ENCODE results near the gene TUB. TPM values are rescaled to one million over a fixed set of nuclear protein-coding genes. Genes with fewer than 3 reads are reported as not detected.

The TUB gene
- total and polyA plus RNA-seq, 2 of the 13 experiments (the other 11 are each of a cell fraction or from before 2014, with no cell fraction given) = 4.3 to 5.6 TPM

DNA sequence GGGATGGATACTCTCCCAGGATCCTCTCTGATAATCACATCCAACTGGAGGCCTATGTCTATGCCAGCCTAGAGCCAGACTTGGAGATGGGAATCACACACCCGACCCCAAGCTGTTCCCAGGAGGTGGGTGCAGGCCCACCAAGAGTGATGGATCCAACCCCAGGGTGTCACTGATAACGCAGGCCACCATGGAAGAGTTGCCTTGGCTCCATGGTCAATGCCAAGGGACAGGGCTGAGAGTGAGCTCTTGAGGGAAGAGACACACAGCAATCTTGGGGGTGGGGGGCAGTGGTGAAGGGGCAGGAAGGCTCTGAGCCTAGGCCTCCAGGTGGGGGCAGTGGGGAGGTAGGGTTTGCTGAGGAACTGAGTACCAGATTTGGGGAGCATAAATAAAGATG is 16.9 kb downstream of the TUB start (continued):
- TF ChIP-seq RARG (CRISPR knock-in tag; IDR thresholded peaks at IDR 0.05; ENCODE audit: low read depth) (no peak), GPN1 (CRISPR knock-in tag; IDR thresholded peaks at IDR 0.05; ENCODE audit: borderline replicate concordance) (no peak), SYNCRIP (IDR thresholded peaks at IDR 0.05; ENCODE audit: insufficient read depth, low read depth, low read length) (no peak), ZNF205 (CRISPR knock-in tag; IDR thresholded peaks at IDR 0.05) (no peak), NFKB2 (CRISPR knock-in tag; IDR thresholded peaks at IDR 0.05; ENCODE audit: borderline replicate concordance) (no peak), ZNF3 (CRISPR knock-in tag; IDR thresholded peaks at IDR 0.05) (no peak)
- TF ChIP-seq, protein P1, sequence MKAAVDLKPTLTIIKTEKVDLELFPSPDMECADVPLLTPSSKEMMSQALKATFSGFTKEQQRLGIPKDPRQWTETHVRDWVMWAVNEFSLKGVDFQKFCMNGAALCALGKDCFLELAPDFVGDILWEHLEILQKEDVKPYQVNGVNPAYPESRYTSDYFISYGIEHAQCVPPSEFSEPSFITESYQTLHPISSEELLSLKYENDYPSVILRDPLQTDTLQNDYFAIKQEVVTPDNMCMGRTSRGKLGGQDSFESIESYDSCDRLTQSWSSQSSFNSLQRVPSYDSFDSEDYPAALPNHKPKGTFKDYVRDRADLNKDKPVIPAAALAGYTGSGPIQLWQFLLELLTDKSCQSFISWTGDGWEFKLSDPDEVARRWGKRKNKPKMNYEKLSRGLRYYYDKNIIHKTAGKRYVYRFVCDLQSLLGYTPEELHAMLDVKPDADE (CRISPR knock-in tag; IDR thresholded peaks at IDR 0.05) = no peak

DNA sequence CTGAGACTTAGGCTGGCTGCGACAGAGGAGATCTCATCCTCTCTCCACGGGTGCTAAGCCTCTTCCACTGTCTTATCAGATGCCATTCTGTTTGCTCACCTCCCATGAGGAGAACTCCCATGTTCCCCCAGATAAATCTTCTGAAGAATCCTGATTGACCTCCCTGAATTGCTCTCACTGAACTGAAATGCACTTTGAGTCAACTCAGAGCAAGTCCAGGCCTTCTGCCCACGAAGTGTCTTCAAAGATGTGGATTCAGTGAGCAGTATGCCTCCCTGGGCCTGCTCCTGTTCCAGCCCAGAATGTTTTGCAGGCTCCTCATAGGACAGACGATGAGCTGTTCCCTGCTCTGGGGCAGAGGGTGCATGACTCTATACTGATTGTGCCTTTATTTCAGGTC is 17.4 kb downstream of the TUB start:
- H2AFZ ChIP-seq (ENCODE audit: low read length) = no peak overlapping the region
- H3K36me3 ChIP-seq (replicated peaks in 1 of 2; ENCODE audit: control insufficient read depth in 1 of 2, insufficient read depth in 2 of 2, low read length in 2 of 2) = peaks cover 3 to 8% of the 10 kb centered on the region in 2 experiments; a peak in 3 of 5 replicates
- H3K27me3 ChIP-seq (ENCODE audit: control insufficient read depth in 1 of 2, insufficient read depth in 2 of 2, low read length in 2 of 2) = no peaks in the 10 kb centered on the region
- no TSS peak for BruUV-seq (replicated peaks)
- FAIRE-seq (no peak), ATAC-seq (no peak), DNase-seq (ENCODE audit: low spot score) (no peak)
- CTCF ChIA-PET (ENCODE audit: low intra/inter-chr PET ratio, low total read pairs) = interaction anchor here (1.3 to 1.6 kb wide), 3 partner anchors 65 to 94 kb away, joined by 5 to 25 read pairs (median 18); no protein-coding TSS in a partner anchor
- POLR2A ChIA-PET = interaction anchor here (1.4 kb wide), 1 partner anchor 92 kb away, joined by 4 read pairs; no protein-coding TSS in a partner anchor
- no peak overlapping the region for H3K9ac ChIP-seq (ENCODE audit: insufficient read depth, low read depth, low read length)
- no peak overlapping the region for H3K27ac ChIP-seq (ENCODE audit: extremely low read length, insufficient read depth, low read length)
- no peaks in the 10 kb centered on the region for H4K20me1 ChIP-seq (ENCODE audit: insufficient read depth, low read length)
- 89% methylated on average over 3 of the region's 4 CpGs for WGBS (ENCODE audit: low lambda C conversion rate)
- H3K79me2 ChIP-seq (ENCODE audit: insufficient read depth, low read length) = no peaks in the 10 kb centered on the region
- no peak overlapping the region for H3K4me2 ChIP-seq (ENCODE audit: low read depth, low read length)
- no peaks in the 10 kb centered on the region for H3K4me1 ChIP-seq (ENCODE audit: insufficient read depth, low read length)
- TF ChIP-seq KDM2A (CRISPR knock-in tag; IDR thresholded peaks at IDR 0.05; ENCODE audit: borderline replicate concordance, low read depth) = no peak
- no peak for TF ChIP-seq RCOR2 (CRISPR knock-in tag; IDR thresholded peaks at IDR 0.05)
- in situ Hi-C loops (cut with HindIII; ENCODE audit: extremely low pct_ligation_motif_present, low pct_unique_long_range_greater_than_20kb) (loop anchor here (5.0 to 10.0 kb wide), 2 partner anchors 66 to 94 kb away; no protein-coding TSS in a partner anchor), intact Hi-C loops (cut with micrococcal nuclease; ENCODE audit: unreplicated experiment) (loop anchor here (5.0 to 10.0 kb wide), 2 partner anchors 204 to 1001 kb away; no protein-coding TSS in a partner anchor)
- no peak overlapping the region for H3K4me3 ChIP-seq (replicated peaks in 1 of 3; ENCODE audit: insufficient read depth in 1 of 3, low read depth in 2 of 3, low read length in 3 of 3)
- H3K9me3 ChIP-seq (ENCODE audit: low read length) = no peaks in the 10 kb centered on the region

All from HepG2 (cell line).